Bronchial epithelial cell (primary cell): ENCODE results near the gene LRSAM1. TPM values are rescaled to one million over a fixed set of nuclear protein-coding genes. Genes with fewer than 3 reads are reported as not detected.

Source experiments
- DNase-seq: peaks from one replicate; pipeline ENCODE4 v3.0.0-alpha.2; 2010; ENCODE audit warnings: low read depth
- FAIRE-seq: peaks from 2 replicates; lab custom pipeline; 2011; peaks lifted over from hg19 to GRCh38; lab: Jason Lieb, UNC
- H3K27me3 ChIP-seq: 2 replicates; pipeline ENCODE4 v1.5.1; 2011; ENCODE audit warnings: low read length; ENCODE audit not compliant: control insufficient read depth, insufficient read depth
- H3K36me3 ChIP-seq: 2 replicates; pipeline ENCODE4 v1.5.1; 2011; ENCODE audit warnings: low read length; ENCODE audit not compliant: control insufficient read depth, insufficient read depth
- H3K4me3 ChIP-seq: 2 replicates; pipeline ENCODE4 v1.5.1; 2011; ENCODE audit warnings: mild to moderate bottlenecking, low read depth, low read length, control low read depth
- CTCF ChIP-seq: IDR thresholded peaks from 2 replicates; pipeline ENCODE4 v1.5.1; 2011; ENCODE audit warnings: mild to moderate bottlenecking, moderate library complexity, low read length, control low read depth, inconsistent platforms; ENCODE audit not compliant: insufficient read depth, severe bottlenecking
- total RNA-seq: library from RNA; depleted of rRNA; stranded (reverse); fragments of >200 nt; gene quantifications from 2 replicates; pipeline ENCODE4 v1.2.1, GENCODE V29; 2014

Gene LRSAM1
- total RNA-seq, 1 donor from 2014 or later = 5.3 TPM

GRCh38 chr9:127417131-127418036 lies 33.9 kb upstream of the LRSAM1 start:
- no peak for TF ChIP-seq CTCF
- Histone ChIP-seq H3K4me3 (no peak overlapping the region), H3K27me3 (no peaks in the 10 kb centered on the region), H3K36me3 (no peaks in the 10 kb centered on the region)
- DNase-seq (peak; percentile 91), FAIRE-seq (no peak)

GRCh38 chr9:127418037-127418471 lies 33.3 kb upstream of the LRSAM1 start:
- TF ChIP-seq CTCF = no peak
- no peak for DNase-seq
- Histone ChIP-seq H3K4me3 (no peak overlapping the region), H3K36me3 (no peaks in the 10 kb centered on the region), H3K27me3 (no peaks in the 10 kb centered on the region)
- FAIRE-seq = no peak

DNA sequence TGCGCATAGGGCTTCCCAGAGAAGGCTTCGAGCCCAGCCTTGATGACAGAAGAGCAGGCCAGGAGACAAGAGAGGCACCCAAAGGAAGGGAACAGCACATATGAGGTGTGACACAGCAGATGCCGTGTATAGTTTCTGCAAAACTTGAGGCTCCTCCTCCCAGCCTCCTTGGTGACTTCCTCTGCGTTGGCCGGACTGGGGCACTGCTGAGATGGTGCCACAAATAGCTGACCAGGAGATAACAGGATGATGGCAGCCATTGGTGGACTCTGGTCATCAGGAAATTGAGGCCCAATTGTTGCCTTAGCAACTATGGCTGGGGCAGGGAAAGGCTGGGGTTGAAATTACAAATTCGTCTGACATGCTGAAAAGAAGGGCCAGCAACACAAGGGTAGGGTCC lies 32.0 kb upstream of the LRSAM1 start:
- DNase-seq (no peak), FAIRE-seq (no peak)
- H3K4me3 ChIP-seq = no peak overlapping the region
- no peak for TF ChIP-seq CTCF
- no peaks in the 10 kb centered on the region for H3K27me3 ChIP-seq
- H3K36me3 ChIP-seq = no peaks in the 10 kb centered on the region

- DNase-seq (no peak), FAIRE-seq (no peak)
- Histone ChIP-seq H3K27me3 (no peaks in the 10 kb centered on the region), H3K4me3 (no peak overlapping the region), H3K36me3 (no peaks in the 10 kb centered on the region)
- TF ChIP-seq CTCF = no peak
Observed at GRCh38 chr9:127421057-127421456, 30.3 kb upstream of the LRSAM1 start.

DNA sequence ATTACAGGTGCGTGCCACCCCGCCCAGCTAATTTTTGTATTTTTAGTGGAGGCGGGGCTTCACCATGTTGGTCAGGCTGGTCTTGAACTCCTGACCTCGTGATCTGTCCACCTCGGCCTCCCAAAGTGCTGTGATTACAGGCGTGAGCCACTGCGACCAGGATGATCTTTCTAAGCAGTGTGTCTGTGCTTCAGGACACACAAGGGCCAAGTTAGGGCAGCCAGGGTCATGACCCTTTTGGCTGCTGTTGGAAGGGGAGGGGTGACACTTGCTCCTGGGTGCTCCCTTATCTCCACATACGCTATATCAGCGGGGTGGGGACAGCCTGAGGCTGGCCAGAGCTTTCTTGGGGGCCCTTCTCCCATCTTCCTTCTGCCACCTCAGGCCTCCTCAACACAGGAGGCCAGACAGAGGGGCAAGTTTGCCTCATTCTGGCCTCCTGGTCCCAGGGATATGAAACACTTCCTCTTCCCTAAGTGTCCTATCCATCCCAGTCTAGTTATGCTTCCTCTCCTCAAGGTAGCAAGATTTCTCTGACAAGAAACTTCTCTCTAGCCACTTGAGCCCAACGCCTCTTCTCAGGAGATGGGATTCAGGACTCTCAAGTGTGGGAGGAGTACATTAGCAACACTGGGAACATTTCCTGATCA lies 29.1 kb upstream of the LRSAM1 start:
- no peak for FAIRE-seq
- Histone ChIP-seq H3K27me3 (no peaks in the 10 kb centered on the region), H3K36me3 (no peaks in the 10 kb centered on the region), H3K4me3 (no peak overlapping the region)
- no peak for TF ChIP-seq CTCF
- no peak for DNase-seq
